NCI-H146 (cell line): Measurements from ENCODE around the gene PUSL1.

ENCODE experiments used
- DNase-seq: peaks from one replicate; lab custom pipeline; 2025; lab: John Stamatoyannopoulos, UW

PUSL1 gene, protein sequence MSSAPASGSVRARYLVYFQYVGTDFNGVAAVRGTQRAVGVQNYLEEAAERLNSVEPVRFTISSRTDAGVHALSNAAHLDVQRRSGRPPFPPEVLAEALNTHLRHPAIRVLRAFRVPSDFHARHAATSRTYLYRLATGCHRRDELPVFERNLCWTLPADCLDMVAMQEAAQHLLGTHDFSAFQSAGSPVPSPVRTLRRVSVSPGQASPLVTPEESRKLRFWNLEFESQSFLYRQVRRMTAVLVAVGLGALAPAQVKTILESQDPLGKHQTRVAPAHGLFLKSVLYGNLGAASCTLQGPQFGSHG

DNA sequence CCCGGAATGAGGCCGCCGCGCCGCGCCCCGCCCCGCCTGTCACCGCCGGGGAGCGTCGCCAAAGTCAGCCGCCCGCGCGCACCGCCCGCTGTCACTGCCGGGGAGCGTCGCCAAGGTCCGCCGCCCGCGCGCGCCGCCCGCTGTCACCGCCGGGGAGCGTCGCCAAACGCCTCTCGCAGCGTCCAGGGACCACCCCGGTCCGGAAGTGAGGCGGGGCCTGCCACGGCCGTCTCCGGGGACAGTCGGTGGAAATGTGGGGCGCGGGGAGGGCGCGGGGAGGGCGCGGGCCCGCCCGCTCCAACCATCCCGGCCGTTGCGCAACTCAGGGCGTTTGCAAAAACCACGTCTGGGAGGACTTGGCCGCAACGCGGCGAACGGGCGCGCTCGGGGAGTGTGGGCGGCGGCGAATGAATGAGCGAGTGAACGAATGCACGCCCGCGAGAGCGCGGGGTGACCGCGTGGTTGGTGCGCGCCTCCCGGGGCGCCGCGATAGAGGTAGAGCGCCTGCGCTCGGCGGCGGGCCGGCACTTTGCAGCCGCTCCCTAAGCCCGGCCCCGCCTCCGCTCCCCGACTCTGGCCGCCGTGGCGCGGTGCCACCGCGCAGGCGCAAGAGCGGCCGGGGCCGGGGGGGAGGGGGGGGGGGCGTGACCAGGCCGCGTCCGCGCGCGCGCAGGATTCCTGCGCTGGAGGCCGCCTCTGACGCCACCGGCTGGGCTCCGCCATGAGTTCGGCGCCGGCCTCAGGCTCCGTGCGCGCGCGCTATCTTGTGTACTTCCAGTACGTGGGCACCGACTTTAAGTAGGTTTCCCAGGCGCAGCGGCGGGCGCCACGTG, at the start of gene PUSL1, which contains the start of gene ACAP3:
PUSL1 (plus strand) TSS at position 675 of the 833 bp plus-strand sequence; CDS start at position 722, 47 bp downstream.
ACAP3 (minus strand) TSS at position 8 of the 833 bp plus-strand sequence. CDS start 115 bp downstream, outside the sequence.
- DNase-seq = peak; percentile 78

DNA sequence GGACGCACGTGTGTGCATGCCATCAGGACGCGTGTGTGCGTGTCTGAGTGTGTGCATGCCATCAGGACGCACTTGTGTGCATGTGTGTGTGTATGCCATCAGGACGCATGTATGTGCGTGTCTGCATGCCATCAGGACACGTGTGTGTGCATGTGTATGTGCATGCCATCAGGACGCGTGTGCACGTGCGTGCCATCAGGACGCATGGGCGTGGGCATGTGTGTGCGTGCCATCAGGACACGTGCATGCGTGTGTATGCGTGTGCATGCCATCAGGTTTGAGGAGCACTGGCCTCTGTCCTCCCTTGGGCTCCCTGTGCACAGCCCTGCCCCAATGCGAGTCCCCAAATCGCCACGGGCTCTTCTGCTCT, 49.3 kb upstream of the PUSL1 start:
- DNase-seq = no peak

DNA sequence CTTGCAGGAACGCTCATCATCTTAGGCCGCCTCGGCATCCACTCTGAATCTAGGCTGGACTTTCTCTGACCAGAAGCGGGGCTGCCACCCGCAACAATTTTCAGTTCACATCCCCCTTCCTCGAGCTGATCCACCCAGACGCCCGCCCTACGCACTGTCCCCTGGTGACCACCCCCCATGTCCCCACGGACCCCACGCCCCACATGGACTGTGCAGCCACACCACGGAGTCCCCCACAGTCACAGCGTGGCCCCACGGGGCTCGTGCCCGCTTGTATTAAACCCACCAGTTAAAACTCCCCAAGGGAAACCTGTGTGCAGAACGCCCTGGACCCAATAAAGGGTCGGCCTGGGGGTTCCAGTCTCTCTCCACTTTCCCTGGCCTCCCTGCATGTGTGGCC, 48.9 kb upstream of the PUSL1 start:
- DNase-seq = no peak

DNA sequence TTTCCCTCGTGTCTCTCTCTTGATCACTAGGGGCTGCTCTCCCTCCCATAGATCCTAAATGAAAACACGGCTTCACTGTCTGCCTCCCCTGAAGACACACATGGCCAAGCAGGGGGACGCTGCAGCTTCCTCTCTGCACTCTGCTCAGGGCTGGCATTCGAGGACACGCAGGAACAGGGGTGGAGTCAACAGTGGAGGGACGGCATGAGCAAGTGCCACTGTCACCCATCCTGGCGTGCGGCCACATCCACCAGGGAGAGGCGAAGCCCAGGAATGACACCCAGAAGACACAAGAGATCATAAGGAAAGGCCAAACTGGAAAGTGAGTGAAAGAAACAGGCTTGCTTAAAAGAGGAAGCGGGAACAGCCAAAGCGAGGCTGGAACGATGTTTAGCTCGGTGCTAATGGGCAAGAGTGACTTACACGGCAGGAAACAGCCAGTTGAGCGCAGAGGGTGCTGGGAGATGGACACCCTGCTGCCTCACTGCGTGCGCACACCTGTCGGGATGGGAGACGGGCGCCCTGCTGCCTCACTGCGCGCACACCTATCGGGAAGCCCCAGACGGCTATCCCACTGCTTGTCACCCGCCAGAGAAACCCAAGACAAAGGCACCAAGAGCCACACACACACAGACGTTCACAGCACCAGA, 48.3 kb upstream of the PUSL1 start:
- DNase-seq = no peak

DNA sequence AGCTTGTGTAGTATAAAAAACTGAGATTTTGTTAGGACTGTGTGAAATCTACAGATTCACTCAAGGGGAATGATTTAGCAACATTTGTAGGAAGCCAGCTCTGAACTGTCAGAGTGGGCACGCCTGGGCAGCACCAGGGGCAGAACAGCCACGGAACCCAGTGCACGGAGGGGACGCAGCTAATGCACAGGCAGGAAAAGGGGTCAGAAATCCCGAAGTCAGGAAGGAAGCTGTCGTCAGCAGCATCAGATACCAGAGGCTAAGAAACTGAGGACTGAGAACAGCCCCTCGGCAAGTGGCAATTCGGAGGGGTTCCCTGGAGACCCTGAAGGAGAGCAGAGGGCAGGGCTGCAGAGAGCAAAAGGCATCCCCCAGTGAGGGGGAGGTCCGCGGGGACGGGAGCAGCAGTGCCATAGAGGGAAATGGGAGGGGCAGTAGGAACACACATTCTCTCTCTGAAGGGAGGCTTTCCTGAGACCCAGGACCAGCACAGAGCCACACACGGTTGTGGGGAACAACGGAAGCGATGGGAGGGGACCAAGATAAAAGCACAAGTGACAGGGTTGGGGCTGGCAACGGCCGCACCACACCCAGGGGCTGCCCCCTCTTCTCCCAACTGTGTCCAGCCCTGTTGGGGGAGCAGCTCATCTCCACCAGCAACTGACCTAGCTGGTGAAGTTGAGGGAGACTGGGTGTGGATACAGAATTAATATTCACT, 47.4 kb upstream of the PUSL1 start:
- DNase-seq = no peak

DNA sequence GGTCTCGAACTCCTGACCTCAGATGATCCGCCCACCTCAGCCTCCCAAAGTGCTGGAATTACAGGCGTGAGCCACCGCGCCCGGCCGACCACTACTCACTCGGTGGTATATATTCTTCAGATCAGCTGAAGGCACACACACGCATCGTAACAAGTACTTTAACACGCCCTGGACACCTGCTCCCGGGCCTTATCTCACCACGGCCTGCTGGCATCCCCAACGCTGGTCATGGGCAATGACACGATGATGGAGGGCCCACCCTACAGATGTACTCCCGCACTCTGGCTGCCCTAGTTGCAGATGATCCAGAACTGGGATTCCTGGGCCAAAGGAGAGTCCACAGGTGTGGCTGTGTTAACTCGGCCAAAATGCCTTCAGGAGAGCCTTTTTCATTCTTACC, 46.3 kb upstream of the PUSL1 start:
- DNase-seq = no peak

DNA sequence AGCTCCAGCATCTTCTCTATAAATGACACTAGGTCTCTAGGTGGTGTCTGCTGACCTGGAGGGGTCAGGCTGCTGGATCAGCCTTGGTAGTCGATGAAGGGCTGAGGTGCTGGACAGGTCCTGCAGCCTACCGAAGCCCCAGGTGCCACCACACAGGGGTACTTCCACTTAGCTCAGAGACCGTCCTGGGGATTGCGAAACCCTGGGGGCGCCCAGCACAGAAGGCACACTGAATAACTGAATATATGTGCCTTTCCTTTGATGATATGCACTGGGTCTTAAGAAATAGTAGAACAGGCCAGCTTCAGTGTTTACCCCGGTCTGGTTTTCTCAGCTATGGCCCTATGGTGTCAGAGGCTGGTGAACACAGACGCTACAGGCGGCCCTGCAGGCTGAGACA, 45.6 kb upstream of the PUSL1 start:
- no peak for DNase-seq

DNA sequence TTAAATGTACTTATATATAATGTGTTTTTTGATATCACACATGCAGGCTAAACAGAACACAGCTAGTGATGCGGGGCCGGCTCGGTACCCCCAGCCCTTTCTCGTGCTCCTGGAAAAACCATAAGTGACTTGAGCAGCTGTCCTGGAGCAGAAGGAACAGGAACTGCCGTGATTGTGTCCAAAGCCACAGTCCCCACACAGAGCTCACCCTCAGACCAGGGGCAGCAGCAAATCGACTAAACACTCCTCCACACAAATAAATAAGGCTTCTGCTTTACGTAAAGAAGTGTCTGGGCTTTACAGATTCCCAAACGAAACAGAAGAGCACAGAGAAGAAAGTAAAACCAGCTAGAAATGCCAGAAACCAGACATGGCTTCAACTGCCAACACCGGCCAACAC, 44.4 kb upstream of the PUSL1 start:
- DNase-seq = no peak

DNA sequence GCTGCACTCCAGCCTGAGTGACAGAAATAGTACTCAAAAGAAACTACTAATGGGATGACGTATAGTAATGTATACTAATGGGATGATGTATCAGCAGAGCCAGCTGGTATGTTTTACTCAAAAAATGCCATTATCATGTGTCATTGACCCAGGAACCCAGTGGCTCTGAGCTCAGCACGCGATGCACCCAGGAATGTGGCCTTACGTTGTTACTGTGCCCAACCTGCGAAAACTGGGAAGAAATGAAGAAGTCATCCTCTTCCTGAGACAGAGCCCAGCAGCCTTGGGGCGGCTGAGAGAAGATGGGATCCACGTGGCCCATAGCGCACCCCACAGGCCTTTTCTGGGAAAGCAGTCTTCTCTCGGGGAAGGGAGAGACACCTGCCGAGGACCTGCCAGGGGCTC, 43.5 kb upstream of the PUSL1 start:
- no peak for DNase-seq

DNA sequence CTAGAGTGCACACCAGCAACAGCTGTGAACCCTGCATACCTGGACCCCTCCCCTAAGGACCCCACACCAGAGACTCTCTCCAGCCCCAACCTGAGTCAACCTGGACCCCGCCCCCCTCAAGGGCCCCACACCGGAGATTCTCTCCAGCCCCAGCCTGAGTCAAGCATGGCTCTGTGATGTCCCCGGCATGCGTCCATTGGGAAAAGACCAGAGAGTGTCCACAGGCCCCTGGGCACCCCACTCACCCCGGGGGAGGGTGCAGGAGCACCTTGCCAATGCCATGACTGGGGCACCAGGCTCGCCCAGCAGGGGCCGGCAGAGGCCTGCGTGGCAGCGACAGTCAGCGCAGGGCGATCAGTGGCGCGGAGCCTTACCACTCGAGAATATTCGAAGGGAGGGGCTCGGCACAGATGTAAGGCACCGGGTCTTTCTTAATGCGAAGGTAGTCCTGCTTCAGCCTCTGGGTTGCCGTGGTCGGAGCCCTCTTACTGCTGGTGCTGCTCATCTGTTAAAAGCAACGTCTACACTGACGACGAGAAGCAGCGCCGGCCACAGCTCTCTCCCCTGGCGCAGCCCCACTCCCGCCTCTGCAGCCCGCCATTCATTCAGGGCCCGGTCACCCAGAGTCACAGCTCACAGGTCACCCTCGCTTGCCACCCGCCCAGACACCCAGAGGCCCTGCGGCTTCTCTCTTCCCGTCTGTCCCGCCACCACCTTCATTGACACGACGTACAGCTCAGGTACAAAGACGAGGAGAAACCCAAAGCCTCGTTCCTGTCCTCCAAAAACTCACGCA, 40.7 kb upstream of the PUSL1 start:
- no peak for DNase-seq

DNA sequence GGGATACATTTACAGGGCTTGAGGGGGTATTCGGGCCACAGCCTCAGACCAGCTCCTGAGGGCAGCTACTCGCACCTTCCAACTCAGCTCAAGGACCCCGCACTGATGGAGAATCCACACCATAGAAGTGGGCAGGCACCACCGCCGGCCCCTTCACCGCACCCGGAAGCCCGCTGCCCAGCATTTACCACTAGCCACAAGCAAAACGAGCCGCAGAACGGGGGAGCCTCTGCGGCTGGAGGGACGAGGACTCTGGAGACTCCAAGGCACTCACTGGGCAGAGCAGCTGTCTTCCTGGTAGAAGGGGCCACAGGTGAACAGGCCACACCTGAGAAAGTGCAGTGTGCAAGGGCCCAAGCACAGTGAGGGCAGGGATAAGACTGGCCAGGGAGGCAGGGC, 40.1 kb upstream of the PUSL1 start:
- no peak for DNase-seq

DNA sequence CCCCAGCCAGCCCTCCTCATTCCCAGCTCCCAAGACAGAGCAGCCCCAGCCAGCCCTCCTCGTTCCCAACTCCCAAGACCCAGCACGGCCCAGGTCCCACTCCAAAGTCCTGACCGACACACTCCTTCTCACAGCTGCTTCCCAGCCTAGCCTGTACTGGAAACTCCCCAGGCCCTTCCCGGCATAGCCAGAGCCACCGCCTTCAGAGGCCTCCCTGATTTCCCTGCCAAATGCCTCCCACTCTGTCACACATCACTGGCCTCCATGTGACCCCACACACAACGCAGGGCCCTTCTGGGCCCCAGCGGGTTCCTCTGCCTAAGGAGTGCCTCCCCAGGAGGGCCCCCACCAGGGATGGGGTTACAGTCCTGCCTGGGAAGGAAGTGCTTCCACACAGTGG, 37.6 kb upstream of the PUSL1 start:
- DNase-seq = no peak

DNA sequence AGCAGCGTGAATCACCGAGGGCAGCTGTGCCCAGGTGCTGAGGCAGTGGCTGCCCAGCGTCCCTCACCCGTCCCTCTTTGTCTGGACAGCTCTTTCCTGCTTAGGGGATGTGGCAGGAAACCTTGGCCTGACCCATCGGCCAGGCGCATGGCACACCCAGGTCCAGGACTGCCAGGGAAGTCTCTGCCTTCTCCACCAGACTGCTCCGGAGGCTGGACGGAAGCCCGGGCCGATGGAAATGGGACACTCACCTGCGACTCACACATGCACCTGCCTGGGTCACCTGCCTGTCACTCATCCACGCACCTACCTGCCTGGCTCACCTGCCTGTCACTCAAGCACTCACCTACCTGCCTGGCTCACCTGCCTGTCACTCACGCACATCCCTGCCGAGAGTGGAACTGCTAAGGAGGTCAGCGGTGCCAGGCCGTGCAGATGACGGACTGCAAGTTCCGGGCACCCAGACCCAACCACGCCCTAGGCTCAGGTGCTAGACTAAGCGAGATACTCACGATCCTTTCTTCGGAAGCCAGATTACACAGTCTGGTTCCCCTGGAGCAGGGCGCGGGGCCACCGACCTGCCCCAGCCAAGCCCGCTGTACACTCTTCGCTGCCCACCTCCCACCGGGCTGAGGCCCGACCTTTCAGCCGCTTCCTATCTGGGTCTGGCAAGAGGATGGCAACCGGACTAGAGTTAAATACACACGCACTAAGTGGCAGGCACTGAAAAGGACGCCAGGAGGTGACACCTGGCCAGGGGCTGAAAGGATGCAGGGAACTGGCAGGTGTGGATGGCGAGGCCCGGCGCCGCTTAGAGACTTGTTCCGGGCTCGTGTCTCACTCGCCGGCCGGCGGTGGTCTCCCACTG, 35.8 kb upstream of the PUSL1 start:
- DNase-seq = peak; percentile 57

DNA sequence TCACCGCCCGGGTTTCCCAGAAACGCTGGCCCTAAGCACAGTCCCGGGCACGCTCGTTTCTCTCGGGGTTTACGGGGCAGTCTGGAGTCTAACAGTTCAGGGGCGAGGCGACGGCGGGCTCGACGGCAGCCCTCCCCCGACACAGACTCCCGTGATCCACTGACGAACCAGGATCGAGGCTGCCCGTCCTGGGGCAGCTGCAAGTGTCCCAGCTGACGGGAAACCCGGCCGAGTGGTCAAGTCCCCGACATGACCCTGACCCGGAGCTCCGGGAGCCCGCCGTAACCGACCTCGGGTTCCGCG, 35.2 kb upstream of the PUSL1 start:
- no peak for DNase-seq

DNA sequence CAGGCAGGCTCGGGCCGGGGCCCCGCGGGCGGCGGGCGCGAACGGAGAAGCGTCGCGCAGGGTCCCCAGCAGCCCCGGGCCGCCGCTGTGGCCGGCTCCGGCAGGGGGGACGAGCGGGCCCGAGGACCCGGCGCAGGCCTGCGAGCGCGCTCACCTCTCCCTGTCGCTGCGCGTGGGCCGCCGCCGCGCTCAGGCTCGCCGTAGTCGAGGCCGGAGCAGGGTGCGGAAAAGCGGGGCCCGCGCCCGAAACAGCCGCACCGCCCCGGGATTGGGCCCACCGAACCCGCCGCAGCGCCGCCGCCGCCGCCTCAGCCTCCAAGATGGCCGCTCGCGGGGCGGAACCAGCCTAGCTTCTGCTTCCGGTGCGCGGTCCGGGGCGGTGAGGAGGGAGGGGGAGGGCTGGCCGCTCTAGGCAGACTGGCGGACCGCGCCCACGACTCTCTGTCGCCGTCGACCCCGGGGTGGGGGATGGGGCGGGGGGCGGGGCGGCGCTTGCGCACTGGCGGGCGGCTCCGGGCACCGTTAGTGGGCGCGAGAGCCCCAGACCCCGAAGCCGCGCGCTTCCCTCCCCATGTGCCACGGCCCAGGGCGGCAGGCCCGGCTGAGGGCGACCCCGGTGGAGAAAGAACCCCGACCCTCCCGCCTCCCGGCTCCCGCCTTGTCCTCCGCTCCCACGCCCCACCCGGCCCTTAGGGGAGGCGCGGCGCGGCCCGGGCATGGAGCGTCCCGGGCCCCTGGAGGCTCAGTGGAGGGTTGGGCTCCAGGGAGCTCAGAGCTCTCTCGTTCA, 34.7 kb upstream of the PUSL1 start, which contains the start of gene UBE2J2:
UBE2J2 (minus strand) TSS at position 343 of the 787 bp plus-strand sequence. CDS start 5,862 bp downstream, outside the sequence.
- peak; percentile 83 for DNase-seq

DNA sequence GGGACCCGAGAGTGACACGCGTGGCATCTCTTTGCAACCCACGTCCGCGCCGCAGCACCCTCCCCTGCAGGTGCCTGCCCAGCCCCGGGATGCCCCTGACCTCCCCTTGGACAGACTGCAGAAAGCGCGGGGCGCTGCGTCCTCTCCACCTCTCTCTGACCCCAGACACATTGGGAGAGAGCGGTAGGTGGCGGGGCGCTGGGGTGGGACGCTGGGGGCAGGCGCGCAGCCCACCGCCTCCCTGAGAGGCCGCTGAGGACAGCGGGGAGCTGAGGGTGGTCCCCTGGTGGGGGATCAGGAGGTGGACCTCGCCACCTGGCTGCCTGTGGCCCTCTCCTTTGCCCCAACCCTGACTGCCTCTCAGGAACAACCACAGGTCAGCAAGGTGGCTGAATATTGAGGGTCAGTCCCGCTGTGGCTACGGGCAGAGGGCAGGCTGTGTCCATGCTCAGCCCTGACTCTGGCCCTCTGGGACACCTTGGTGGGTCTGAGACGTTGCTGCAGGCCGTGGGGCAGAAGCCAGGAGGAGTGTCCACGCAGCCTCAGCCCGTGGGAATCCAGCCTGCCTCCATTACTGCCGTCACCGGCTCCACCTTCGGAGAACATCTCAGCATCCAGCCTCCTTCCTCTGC, 34.0 kb upstream of the PUSL1 start:
- DNase-seq = no peak

DNA sequence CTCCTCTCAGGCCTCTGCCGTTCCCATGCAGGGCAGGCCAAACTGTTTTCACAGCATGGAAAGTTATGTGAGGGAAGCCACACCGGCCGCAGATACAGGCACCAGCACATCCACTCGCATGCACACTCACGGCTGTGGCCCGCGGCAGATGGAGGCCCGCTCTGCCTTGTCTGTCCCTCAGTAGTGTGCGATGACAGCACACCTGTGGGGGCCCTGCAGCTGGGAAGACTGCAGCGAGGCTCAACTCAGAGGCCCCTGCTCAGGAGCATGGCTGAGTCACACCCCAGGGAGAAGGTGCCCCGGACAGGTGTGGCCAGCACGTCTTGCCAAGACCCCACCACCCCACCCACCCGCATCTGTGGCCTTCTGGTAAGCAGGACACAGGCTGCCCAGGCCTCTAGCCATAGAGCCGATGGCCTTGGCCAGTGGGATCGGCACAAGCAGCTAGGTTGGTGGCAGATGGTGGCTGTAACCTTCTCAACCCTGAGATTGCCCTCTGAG, 33.4 kb upstream of the PUSL1 start:
- no peak for DNase-seq

DNA sequence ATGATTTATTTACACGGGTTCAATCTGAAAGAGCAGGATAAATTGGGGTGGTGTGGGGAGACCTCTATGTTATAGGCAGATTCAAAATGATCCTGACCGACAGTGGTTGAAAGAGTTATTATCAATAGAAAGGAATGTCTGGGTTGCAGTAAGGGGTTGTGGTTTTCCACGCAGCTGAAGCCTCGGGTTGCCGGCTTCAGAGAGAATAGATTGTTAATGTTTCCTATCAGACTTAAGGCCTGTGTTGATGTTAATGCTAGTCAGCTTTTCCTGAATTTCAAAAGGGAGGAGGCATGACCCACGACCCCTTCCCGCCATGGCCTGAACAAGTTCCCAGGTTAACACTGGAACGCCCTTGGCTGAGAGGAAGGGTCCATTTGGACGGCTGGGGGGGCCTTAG, 32.6 kb upstream of the PUSL1 start:
- DNase-seq = no peak

DNA sequence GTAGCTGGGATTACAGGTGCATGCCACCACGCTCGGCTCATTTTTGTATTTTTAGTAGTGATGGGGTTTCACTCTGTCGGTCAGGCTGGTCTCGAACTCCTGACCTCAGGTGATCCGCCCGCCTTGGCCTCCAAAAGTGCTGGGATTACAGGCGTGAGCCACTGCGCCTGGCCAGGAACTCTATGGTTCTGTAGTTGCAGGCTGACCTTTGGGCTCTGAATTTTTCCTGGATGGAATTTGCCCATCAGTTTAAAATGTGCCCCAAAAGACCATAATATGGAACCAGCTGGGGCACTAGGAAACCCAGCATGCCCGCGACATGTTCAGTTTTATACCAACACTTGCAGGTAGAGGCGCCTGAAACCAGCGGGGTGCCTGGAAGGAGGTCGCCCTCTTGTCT, 29.8 kb upstream of the PUSL1 start:
- DNase-seq = no peak
